GM18519 (cell line): ENCODE data around the gene PGA4.
"Not testable (repeated sequence)": the region's sequence is repeated elsewhere in the genome, so short reads cannot be mapped to it uniquely, and the experiment has no call there.

Source experiments
- ATAC-seq: cut with Tn5 transposase; IDR thresholded peaks from one replicate; pipeline ENCODE4 v1.9.1; 2021; ENCODE audit warnings: mild to moderate bottlenecking, moderate library complexity; ENCODE audit not compliant: unreplicated experiment, low FRiP score

The PGA4 gene

DNA sequence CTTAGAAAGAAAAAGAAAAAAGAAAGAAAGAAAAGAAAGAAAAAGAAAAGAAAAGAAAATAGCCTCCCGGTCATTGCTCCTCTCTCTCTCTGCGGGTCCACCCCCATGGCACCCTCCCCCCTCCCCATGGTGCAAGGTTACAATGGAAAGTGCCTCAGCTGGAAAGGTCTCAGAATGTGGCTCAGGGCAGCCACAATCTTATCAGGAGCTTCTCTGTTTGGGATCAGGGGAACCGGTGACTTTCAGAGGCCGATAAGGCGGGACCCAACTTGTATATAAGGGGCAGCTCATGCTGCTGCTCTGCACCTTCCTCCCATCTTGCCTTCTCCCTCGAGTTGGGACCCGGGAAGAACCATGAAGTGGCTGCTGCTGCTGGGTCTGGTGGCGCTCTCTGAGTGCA, at the start of gene PGA4:
TSS of gene PGA4 (plus strand) at position 301 of the 400 bp plus-strand sequence. CDS start at position 355, 54 bp downstream.
- not testable (repeated sequence) for ATAC-seq

DNA sequence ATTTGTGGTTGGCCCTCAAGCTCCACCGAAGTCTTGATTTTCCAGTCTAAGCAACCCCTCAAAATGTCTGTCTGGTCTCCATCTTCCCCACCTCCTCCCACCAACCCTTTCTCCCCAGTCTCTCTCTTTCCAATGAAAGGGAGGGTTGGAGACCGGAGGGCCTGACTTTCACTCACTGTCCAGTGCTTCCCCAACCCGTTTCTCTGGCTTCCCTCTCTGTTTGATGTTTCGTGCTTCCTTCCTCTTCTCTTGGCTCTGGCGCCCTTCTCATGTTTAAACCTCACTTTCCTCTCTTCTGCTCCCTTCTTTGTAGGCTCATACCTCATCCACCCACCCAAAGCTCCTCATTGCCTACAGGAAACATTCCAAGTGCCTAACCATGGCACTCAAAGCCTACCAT, 49.8 kb upstream of the PGA4 start:
- ATAC-seq, result no peak

DNA sequence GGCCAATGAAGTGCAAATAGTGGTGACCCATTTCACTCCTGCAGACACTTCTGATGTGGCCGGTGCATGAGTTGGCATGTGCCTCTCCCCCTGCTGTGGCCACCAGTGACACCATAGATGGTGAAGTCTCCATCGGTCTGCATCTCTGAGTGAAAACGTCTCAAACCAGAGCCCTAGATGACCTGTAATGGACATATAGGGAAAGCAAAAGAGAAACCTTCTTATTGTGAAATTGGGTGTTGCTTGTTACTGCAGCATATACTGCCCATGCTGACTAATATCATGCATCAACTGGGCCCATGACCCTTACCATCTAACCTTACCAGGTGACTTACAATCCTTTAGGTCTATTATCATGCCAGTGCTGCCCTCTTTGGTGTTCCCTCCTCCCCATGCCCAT, 49.3 kb upstream of the PGA4 start:
- ATAC-seq, result no peak

DNA sequence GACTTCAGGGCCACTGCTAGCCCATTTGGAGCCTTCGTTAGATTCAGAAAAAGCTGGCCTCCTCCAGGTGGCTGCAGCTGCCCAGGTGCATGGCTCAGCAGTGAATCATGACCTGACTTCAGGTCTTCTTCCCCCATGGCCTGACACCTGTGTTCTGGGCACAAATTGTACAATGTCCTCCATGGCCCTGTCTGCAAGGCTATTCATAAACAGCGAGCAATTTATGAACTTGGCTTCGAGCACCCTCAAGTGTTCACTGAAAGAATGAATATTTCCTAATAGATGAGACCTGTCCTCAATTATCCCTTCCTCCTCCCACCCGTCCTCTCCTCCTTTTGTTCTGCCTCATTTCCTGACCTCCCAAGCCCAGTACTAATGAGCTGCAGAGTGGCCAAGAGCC, 48.7 kb upstream of the PGA4 start:
- ATAC-seq, result no peak

DNA sequence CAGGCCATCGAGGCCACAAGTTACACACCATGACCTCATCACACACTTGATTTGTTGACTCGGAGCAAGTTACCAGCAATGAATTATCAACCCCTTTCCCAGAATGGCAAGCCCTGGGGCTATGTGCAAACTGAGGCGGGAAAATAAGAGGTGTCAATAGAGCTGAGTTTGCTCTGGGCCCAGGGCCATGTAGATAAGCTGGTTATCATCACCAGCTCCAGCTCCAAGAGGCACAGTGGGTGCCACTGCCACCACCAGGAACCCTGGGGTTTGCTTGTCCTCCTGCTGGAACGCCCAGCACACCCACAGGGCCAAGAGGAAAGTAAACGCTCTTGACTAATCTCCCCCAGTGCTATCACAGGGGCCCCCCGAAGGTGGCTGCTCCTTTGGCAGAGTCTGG, 47.9 kb upstream of the PGA4 start:
- no peak for ATAC-seq

DNA sequence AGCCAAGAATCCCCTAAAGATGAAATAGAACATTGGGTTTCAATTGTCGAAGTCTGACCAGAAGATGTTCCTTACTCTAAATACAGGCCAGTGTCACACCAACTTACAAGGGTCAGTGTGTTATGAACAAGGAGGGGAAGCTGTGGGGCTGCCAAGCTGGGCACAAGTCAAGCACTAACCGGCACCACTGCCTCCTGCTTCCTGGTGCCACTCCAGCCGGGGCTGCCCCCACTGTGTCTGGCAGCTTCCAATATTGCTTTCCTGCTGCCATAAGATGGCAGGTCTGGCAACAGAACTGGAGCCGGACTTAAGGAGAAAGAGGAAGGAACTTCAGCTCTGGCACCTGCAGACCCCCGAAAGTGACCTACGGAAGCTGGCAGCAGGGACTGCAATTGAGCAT, 47.2 kb upstream of the PGA4 start:
- no peak for ATAC-seq

DNA sequence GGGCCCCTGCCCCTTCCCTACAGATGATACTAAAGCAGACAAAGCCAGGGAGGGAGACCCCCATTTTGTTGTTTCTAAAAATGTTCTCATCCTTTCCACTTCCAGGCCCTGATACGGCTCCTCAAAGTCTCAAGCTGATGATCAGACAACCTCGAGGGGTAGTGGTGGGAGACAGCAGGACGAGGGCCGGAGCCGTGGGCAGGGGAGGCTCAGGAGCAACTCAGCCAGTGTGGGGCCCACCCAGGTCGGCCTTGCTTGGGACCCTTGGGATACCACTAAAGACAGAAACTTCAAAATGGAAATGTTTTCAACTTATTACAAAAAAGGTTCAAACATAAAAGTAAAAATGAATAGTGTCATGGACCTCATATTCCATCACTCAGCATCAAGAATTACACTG, 45.7 kb upstream of the PGA4 start:
- ATAC-seq, result no peak

DNA sequence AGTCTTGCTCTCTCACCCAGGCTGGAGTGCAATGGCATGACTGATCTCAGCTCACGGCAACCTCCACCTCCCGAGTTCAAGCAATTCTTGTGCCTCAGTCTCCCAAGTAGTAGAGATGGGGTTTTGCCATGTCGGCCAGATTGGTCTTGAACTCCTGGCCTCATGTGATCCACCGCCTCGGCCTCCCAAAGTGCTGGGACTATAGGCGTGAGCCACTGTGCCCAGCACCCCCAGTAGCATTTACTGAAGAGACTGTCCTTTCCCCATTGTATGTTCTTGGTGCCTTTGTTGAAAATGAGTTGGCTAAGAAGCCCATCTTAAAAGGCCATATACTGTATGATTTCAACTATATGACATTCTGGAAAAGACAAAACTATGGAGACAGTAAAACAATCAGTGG, 41.9 kb upstream of the PGA4 start:
- ATAC-seq, result not testable (repeated sequence)

DNA sequence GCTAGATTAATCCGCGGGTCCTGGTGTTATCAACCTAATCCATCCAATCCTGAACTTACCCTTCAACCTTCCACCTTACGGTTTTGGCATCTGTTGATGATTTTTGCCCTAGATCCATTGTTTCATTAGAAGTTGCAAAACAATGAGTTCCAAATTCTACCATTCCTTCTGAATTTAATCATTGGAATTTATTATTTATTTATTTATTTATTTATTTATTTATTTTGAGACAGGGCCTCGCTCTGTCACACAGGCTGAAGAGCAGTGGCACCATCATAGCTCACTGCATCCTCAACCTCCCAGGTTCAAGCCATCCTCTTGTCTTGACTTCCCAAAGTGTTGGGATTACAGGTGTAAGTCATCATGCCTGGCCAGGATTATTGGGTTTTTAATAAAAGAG, 40.7 kb upstream of the PGA4 start:
- no peak for ATAC-seq

DNA sequence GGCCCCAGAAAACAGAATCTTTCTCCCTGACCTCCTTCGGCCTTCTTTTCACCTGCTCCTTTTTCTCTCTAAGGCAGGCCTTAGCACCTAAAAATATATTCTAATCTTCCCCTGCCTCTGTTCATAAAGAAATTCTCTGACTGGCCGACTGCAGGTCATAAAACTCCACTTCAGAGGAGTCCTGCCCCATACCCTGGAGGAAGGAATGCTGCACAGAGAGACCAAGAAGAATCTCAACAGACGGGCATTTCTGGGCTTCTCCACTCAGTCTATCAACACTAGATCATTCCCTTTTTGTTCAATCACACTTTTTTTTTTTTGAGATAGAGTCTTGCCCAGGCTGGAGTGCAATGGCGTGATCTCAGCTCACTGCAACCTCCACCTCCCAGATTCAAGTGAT, 38.5 kb upstream of the PGA4 start:
- no peak for ATAC-seq

DNA sequence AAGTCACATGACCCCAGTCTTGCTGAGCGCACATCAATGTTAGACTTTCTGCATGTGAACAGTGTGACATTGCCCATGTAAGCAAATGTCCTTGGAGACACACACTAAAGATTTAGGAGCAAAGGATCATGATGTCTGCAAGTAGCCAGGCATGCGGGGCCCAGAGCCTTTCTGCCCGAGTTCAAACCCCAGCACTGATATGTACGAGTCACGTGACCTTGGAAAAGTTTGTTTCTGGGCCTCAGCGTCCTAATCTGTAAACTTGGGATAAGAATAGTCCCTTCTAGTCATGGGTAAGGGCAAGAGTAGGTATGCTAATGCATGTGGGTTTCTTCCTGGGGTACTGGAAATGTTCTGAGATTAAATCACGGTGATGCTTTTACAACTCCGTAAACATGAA, 35.6 kb upstream of the PGA4 start:
- ATAC-seq, result no peak

DNA sequence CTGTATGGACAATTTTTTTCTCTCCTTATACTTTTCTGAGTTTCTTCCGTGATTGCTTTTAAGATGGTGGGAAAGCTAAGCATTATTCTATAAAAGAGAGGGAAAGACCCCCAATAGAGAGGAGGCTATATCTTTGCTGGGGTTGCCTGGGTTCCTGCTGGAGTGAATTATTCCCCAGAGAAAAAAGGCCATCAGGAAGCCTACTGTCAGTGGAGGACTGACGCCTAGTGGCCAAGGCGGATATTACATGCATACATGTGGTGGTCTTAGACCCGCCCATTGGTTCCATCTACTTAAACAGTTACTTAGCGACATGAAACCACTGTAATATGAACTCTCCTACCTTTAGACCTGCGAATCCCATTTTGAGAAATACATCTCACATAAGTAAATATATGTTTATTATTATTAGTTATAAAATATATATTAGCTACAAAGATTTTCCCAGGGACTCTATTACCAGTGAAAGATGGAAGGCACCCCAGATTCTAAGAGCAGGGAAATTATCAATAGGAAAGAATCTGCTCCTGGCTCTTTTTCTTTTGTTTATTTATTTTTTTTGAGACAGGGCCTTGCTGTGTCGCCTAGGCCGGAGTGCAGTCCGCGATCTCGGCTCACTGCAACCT, 34.5 kb upstream of the PGA4 start:
- ATAC-seq, result no peak

DNA sequence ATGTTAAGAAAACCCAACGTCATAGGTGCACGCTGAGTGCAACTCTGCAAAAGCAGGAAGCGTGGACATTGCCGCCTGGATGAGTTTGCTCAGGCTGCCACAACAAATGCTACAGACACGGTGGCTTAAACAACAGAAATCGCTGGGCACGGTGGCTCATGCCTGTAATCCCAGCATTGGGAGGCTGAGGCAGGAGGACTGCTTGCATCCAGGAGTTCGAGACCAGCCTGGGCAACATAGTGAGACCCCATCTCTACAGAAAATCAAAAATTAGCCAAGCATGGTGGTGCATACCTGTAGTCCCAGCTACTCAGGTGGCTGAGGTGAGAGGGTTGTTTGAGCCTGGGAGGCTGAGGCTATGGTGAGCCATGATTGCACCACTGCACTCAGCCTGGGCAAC, 32.2 kb upstream of the PGA4 start:
- ATAC-seq, result no peak

DNA sequence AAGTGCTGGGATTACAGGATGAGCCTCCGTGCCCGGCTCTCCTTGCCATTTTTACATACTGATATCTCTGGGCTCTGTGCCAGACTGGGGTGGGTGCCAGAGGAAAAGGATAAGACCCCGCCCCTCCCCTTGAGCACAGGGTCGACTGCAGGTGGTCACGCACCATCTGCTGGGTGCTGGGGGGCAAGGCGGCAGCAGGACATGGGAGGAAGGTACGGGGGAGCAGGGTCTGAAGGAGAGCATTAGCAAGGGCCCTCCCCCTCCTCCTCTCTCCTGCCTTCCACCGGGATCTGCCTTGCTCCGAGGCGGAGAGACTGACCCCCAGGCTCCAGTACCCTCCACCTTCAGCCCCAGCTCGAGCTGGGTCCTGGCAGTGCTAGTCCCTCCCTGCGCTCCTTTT, 28.6 kb upstream of the PGA4 start:
- no peak for ATAC-seq

DNA sequence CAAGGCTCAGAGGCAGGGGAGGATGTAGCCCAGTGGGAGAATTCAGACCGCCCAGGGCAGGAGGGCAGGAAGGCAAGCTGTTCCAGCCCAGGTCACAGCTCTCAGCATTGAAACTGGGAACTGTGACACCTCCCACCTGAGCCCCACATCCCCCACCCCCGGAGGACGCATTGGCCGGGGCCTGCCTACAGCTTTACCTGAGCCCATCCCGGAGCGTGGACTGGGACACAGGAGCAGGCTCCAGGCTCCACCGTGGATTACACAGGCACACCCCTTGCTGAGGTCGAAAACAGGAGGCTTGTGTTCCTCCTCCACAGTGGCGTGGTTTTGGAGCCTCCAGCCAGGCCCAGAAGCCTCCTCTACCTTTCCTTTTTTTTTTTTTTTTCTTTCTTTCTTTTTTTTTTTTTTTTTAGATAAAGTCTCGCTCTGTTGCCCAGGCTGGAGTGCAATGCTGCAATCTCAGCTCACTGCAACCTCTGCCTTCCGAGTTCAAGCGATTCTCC, 27.9 kb upstream of the PGA4 start:
- no peak for ATAC-seq

DNA sequence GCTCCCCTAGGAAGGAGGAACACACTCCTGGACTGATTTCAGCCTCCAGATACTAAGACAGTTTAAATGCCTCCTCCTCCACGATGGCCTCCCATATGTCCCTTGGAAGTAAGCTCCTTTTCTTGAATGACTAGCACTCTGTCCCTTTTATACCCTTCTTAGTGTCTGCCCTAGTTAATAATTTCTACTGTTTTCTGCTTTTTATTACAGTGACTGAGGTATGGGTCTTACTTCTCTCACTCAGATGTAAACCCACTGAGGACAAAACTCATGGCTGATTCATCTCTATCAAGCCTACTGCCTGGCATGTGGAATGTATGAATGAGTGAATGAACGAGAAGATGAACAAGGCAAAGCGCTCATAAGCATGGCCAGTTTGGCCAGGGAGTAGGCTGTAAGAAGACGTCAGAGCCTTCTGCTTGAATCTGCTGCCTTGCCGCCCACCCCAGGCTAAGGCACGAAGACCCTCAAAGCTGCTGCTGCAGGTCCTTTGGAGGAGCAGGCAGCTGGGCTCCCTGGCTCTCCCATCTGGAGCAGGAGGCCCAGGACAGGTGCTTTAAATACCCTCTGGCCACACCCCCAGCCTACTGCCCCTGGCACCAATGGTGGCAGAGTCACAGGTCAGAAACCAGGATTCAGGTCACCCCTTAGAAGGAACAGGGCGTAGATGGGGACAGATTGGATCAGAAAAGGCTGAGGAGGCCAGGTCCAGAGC, 27.0 kb upstream of the PGA4 start:
- no peak for ATAC-seq

DNA sequence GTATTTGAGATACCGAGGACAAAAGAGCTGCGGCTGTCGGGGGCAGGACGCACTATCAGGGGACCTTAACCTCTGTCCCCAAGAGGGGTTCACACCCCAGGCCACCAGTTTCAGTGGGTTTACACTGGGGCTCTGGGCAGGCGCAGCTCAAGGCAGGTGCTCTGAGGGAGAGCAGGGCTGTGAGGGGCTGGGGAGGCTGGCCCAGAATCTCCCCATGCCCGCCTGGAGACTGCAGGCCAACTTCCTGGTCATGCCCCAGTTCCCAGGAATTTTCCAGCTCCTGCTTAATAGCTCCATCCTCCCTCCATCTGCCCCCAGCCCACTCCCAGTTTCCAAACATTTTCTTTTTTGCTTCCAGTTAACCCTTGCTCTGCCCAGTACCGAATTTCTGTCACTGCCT, 26.4 kb upstream of the PGA4 start:
- ATAC-seq, result no peak

DNA sequence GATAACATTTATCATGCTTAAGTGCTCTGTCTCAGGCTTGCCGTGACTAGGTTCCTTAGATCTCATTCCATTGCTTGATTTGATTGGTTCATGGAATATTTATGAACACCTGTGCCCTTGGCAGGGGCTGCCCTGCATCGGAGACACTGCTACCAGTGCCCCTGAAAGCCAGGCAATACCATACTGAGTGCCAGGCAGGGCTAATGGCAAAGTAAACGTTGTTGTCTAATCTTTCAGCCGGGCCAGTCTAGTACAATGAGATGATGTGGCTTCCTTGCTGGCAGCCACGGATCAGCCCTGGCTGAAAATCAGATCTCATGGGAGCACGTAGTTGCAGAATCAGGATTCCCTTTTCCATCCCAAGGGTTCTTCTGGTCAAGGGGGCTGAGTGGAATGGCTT, 23.8 kb upstream of the PGA4 start:
- no peak for ATAC-seq

DNA sequence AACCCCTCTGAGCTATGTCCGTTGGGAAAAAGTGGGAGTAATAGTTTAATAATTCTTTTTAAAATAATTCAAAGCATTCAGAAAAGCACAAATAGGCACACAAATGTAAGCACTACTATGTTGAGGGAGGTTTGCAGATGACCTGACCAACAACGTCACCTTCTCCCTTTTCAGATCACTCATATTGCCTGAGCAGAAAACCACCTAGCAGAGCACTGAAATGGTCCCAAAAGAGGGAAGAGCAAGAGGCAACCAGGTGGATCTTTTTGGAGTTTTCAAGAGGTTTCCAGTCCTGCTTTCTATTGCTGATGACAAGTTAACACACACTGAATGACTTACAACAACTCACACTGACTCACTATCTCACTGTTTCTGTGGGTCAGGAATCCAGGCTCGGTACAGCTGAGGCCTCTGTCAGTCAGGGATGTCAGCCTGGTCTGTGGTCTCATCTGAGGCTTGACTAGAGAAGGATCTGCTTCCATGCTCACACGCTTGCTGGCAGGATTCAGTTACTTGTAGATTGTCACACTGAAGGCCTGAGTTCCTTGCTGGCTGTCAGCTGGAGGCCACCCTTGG, 23.1 kb upstream of the PGA4 start:
- no peak for ATAC-seq

DNA sequence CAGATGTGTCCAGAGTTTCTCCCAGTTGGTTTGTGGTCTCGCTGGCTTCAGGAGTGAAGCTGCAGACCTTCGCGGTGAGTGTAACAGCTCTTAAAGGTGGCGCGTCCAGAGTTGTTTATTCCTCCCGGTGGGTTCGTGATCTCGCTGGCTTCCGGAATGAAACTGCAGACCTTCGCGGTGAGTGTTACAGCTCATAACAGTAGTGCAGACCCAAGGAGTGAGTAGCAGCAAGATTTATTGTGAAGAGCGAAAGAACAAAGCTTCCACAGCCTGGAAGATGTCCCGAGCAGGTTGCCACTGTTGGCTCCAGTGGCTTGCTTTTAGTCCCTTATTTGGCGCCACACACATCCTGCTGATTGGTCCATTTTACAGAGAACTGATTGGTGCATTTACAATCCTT, 20.7 kb upstream of the PGA4 start:
- ATAC-seq, result no peak

DNA sequence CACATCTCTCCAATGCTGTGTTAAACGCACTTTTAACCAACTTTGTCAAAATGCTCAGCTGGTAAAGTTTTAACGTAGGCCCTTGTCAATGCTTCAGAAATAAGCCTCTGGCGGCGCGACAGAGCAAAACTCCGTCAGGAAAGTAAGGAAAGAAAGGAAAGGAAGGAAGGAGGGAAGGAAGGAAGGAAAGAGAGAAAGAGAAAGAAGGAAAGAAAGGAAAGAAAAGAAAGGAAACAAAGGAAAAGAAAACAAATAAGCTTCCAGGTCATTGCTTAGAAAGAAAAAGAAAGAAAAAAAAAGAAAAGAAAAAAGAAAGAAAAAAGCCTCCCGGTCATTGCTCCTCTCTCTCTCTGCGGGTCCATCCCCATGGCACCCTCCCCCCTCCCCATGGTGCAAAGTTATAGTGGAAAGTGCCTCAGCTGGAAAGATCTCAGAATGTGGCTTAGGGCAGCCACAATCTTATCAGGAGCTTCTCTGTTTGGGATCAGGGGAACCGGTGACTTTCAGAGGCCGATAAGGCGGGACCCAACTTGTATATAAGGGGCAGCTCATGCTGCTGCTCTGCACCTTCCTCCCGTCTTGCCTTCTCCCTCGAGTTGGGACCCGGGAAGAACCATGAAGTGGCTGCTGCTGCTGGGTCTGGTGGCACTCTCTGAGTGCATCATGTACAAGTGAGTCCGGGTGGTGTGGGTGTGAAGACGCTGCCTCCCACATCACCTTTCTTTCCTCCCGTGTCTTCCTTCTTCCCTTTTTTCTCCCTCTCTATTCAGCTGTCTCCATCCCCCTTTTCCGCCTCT, 19.0 kb upstream of the PGA4 start, which contains the start of gene PGA3:
TSS of gene PGA3 (plus strand) at position 566 of the 797 bp plus-strand sequence. CDS start at position 616, 50 bp downstream.
- not testable (repeated sequence) for ATAC-seq
